GM21717 (cell line): ENCODE results near the gene MYL5.
"Not testable (repeated sequence)": the region's sequence is repeated elsewhere in the genome, so short reads cannot be mapped to it uniquely, and the experiment has no call there.

ENCODE experiments used
- ATAC-seq: cut with Tn5 transposase; IDR thresholded peaks from one replicate; pipeline ENCODE4 v1.9.1; 2021; ENCODE audit warnings: mild to moderate bottlenecking, moderate library complexity; ENCODE audit not compliant: unreplicated experiment

MYL5 gene

DNA sequence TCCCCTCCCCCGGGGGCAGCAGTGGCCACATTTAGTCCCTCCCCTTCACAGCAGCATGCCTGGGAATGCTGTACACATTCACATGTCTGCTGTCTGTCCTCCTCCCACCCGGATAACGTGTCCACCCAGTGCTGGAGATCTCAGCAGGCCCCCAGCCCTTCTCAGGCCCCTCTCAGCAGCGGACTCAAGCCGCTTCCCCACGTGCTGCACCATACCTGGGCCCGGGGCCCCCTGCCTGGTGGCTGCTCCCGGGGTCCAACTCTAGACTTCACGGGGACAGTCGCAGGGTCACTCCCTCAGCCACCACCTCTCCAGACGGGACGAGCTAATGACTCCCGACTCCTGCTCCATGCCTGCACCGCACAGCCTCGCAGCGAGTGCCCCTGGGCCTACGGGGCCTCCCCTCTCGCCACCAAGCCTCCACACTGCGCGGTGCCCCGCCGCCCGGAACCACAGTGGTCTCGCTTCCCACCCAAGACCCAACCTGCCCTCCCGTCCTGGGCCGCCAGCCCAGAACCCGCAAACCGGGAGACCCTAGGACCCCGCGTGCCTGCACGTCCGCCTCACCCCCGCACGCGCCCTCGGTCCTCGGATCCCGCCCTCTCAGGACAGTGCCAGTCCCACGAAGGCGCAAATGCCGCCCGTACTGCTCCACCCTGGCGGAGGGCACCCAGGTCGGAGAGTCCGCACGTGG lies 30.0 kb downstream of the MYL5 start:
- ATAC-seq, result no peak

DNA sequence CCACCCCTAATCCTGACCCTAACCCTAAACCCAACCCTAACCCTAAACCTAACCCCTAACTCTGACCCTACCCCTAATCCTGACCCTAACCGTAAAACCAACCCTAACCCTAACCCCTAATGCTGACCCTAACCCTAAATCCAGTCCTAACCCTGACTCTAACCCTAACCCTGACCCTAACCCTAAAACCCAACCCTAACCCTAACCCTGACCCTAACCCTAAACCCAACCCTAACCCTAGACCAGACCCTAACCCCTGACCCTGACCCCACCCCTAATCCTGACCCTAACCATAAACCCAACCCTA lies 30.6 kb downstream of the MYL5 start:
- ATAC-seq, result no peak

DNA sequence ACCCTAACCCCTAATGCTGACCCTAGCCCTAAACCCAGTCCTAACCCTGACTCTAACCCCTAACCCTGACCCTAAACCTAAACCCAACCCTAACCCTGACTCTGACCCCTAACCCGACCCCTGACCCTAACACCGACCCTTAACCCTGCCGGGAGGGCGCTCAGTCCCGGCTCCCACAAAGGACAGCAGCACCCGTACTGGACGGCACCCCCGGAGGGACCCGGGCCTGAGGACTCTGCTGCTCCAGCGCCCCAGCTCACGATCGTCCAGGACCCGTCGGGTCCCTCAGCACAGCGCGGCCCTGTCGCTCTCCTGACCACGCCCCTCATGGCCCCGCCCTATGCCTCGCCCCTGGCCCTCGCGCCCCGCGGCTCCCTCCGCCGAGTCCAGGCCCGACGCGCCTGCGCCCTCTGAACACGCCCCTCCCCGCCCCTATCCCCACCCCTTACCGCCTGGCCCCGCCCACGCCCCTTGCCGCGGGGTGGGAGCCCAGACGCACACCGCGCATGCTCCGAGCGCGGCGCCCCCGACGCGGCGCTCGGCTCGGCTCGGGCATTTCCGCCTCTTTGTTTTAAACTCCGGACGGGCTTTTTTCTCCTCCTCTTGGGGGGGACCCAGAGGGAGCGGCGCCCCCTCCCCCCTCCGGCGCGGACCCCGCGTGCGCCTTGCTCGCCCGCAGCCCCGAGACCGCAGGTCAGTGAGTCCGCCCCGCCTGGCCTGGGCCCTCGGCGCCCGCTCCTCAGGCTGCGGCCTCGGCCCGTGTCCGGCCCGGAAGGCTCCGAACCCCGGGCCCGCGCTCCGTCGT lies 31.1 kb downstream of the MYL5 start, which contains the start of gene PCGF3:
TSS of gene PCGF3 (plus strand) at position 555 of the 805 bp plus-strand sequence. CDS start 27,849 bp downstream, outside the sequence.
- ATAC-seq, result peak; percentile 82

DNA sequence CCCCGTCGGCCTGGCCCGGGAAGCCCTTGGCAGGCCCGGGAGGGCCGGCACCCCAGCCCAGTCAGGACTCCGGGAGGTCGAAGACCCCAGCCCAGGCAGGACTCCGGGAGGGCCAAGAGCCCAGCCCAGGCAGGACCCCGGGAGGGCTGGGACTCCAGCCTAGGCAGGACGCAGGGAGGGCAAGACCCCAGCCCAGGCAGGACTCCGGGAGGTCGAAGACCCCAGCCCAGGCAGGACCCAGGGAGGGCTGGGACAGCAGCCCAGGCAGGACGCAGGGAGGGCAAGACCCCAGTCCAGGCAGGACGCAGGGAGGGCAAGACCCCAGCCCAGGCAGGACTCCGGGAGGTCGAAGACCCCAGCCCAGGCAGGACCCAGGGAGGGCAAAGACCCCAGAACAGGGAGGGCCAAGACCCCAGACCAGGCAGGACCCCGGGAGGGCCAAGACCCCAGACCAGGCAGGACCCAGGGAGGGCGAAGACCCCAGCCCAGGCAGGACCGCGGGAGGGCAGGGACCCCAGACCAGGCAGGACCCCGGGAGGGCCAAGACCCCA lies 31.8 kb downstream of the MYL5 start:
- not testable (repeated sequence) for ATAC-seq

DNA sequence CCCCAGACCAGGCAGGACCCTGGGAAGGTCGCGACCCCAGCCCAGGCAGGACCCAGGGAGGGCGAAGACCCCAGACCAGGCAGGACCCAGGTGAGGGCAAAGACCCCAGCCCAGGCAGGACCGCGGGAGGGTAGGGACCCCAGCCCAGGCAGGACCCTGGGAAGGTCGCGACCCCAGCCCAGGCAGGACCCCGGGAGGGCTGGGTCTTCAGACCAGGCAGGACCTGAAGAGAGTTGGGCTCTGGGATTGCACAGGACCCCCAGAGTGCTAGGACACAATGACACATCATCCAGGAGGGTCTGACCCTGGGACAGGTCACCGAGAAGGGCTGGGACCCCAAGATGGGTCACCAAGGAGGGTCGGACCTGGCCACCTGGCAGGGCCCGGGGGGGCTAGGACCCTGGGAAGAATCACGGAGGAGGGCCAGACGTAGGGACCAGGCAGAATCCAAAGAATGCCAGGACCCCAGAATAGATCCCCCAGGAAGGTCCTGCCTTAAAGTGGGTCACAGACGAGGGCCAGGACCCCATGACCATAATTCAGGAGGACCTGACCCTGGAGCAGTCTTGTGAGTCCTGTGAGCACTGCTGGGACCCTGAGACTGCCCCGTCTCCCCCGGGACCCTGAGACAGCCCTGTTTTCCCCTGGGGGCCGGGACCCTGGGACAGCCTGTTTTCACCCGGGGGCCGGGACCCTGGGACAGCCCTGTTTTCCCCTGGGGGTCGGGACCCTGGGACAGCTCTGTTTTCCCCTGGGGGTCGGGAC lies 32.7 kb downstream of the MYL5 start:
- ATAC-seq, result no peak

DNA sequence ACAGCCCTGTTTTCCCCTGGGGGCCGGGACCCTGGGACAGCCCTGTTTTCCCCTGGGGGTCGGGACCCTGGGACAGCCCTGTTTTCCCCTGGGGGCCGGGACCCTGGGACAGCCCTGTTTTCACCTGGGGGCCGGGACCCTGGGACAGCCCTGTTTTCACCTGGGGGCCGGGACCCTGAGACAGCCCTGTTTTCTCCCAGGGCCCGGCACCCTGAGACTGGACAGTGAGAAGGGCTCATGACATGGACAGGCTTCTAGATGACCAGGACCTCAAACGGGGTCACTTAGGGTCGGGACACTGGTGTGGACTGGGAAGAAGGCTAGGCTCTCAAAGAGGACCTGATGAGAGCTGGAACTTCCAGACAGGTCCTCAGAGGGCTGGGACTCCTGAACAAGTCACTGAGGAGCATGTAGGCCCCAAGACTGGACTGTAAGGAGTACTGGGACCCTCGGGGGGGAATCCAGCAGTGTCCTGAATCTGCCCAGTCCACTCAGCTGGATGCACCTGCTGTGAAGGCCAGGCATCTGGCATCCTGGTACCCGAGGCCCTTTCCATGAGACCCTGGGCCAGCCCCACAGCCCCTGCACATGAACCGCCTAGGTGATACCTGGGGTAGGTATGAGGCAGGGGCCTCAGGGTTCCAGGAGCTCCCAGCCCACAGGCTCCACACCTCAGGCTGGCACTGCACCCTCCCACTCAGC lies 33.7 kb downstream of the MYL5 start:
- ATAC-seq, result no peak

DNA sequence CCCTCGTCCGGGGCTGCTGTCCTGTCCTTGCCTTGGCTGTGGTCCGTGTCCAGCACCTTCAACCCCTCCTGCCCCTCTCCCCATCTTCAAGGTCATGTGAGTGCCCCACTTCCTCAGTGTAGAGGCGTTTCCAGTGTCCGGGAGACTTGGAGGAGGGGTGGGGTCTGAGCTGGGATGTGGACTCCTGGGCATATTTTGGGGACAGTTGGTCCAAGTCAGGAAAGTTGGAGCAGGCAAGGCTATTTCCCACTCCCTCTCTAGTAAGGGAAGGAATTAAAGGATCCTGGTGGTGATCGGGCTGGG lies 34.2 kb downstream of the MYL5 start:
- ATAC-seq, result no peak

DNA sequence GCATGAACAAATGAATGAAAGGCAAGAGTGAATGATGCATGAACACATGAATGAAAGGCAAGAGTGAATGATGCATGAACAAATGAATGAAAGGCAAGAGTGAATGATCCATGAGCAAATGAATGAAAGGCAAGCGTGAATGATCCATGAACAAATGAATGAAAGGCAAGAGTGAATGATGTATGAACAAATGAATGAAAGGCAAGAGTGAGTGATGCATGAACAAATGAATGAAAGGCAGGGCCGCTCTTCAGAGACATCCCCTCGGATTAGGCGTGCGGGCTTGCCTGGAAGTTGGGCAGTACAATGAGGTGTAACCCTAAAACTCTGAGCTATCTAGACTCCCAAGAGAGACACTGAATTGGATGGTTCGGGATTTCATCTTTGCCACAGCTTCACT lies 35.0 kb downstream of the MYL5 start:
- no peak for ATAC-seq

DNA sequence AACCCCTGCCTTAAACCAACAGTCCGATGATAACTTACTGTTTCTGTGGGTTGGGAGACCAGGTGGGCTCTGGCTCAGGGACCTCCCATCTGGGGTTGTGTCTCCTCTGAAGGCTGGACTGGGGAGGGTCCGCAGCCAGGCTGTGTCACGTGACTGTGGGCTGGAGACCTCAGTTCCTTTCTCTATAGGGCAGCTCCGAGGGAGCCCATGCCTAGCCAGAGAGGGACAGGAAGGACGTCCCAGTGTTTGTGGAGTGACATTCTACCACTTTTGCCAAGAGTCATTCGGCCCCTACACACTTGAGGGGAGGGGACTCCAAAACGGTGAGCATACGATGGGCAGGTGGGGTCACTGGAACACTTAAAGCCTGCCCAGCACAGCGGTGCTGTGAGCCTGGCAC lies 35.8 kb downstream of the MYL5 start:
- ATAC-seq, result no peak

DNA sequence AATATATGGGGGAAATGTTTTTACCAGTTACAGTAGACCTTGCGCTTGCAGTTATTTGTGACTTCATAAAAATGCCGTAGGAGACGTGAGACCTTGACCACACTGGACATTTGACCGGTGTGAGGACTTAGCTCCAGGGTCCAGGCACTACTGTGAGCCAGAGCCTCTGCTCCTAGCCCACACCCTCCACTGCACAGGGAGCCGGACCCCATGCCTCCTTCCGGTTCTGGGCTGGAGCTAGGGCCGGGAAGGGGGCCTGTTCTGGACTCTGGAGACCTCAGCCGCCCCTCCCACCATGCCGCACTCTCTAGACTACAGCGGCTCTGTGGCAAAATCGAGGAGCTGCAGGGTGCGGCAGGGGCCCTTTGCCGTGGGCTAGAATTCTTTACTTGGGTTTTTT lies 36.6 kb downstream of the MYL5 start:
- ATAC-seq, result no peak

DNA sequence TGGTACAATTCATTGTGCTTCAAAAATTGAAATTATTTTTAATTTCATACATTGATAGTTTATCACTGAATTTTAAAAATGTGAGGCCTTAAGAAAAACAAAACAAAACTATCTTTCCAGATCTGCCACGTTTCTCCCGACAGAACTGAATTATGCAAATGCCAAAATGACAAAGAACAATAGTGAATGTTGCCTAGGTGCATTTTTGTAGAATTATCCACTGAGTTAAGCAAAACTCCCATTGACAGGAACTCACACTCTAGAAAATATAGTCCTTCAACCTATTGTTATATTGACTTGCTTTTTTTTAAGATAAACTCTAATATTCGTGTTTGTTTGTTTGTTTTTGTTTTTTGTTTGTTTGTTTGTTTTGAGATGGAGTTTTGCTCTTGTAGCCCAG lies 37.8 kb downstream of the MYL5 start:
- ATAC-seq, result no peak

DNA sequence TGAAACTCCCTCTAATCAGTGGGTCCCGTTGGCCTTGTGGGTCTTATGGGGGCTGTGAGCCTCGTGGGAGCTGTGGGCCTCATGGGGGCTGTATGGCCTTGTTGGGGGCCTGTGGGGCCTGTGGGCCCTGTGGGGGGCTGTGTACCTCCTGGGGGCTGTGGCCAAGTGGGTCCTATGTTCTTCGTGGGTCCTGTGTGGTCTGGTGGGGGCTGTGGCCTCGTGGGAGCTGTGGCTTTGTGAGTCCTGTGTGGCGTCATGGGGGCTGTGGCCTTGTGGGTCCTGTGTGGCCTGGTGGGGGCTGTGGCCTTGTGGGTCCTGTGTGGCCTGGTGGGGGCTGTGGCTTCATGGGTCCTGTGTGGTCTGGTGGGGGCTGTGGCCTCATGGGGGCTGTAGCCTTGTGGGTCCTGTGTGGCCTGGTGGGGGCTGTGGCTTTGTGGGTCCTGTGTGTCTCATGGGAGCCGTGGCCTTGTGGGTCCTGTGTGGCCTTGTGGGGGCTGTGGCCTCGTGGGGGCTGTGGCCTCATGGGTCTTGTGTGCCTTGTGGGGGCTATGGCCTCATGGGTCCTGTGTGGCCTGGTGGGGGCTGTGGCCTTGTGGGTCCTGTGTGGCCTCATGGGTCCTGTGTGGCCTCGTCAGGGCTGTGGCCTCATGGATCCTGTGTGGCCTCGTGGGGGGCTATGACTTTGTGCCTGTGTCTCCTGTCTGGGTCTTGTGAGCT lies 38.7 kb downstream of the MYL5 start:
- ATAC-seq, result no peak

DNA sequence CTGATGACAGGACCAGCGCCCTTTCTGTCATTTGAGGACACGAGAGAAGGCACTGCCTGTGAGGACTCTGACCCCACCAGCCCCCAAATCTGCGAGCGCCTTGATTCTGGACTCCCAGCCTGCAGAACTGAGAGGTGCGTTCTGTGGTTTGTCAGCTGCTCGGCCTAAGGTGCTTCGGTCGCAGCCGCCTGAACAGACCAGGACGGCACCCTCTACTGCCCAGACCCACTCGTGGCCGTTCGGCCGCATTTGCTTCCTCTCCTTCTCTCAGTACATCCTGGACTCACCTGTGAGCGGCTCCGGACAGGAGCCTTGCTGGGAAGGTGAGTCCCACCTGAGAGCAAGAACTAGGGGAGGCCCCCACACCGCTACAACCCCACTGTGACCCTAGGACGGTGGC lies 39.7 kb downstream of the MYL5 start:
- ATAC-seq, result no peak

DNA sequence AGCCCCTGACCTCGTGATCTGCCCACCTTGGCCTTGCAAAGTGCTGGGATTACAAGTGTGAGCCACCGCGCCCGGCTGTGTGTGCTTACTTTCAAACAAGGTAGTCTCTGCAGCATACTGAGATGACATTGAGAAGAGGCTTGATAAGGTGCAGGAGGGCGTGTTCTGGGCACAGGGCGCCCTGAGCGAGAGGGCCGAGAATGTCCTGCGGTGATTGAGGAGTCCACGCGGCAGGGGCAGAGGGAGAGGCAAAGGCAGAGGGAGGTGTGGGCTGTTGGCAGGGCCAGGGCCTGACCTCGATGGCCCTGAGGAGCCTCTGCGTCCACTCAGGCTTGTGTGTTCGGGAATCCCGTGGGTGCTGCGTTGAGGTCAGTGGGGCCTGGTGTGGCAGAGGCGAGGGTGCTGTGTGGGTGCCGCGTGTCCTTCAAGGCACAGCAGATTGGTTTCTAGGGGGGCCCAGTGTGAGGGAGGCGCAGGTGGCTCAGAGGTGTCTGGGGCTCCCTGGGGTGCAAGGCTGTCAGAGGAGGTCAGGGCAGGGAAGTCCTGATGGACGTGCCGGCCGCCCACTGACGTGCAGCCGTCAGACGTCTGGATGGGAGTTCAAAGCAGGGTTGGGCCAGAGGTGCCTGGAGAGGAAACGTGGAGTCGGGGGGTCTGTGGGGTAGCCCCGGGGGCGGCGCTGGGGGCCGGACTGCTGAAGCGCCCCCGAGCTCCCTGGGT lies 43.4 kb downstream of the MYL5 start:
- no peak for ATAC-seq

DNA sequence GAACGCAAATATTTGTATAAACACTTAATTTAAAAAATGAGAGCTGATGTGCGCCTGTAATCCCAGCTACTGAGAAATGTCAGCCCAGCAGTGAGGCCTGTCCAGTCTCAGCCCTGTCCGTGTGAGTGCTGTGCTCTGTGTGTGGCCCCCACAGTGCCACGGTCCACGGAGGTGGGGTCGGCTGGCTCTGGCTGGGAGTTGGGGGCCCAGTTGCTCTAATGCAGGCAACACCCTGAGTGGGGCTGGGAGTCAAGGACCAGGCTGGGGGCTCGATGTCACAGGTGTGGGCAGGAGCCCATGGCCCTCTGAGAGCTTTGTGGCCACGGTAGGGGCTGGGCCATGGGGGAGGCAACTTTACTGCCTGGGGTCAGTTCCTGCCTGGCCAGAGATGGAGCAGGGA lies 44.1 kb downstream of the MYL5 start:
- ATAC-seq, result no peak

DNA sequence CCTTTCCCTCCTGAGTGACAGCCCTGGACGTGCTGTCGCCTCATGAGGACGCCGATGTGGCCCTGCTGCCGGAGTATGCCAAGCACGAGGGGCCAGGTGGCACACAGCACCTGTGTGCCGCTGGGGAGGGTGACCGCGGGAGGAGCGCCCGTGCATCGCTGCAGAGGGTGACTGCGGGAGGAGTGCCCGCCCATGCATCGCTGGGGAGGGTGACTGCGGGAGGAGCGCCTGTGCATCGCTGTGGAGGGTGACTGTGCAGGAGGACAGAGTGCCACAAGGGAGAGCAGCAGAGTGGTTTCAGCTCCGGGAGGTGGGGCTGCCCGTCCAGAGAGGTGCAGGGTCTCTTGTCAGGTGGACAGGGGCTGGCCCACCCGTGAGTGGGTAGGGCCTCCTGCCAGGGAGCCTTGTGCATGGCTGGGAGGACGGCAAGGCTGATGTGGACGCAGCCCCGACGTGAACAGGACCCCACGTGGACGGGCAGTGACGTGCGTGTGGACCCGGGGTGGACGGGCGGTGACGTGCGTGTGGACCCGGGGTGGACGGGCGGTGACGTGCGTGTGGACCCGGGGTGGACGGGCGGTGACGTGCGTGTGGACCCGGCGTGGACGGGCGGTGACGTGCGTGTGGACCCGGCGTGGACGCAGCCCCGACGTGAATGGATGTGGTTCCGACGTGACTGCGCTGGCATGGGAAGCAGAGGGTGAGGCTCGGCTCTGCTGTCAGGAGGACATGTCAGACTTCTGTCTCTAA lies 45.9 kb downstream of the MYL5 start:
- ATAC-seq, result no peak

DNA sequence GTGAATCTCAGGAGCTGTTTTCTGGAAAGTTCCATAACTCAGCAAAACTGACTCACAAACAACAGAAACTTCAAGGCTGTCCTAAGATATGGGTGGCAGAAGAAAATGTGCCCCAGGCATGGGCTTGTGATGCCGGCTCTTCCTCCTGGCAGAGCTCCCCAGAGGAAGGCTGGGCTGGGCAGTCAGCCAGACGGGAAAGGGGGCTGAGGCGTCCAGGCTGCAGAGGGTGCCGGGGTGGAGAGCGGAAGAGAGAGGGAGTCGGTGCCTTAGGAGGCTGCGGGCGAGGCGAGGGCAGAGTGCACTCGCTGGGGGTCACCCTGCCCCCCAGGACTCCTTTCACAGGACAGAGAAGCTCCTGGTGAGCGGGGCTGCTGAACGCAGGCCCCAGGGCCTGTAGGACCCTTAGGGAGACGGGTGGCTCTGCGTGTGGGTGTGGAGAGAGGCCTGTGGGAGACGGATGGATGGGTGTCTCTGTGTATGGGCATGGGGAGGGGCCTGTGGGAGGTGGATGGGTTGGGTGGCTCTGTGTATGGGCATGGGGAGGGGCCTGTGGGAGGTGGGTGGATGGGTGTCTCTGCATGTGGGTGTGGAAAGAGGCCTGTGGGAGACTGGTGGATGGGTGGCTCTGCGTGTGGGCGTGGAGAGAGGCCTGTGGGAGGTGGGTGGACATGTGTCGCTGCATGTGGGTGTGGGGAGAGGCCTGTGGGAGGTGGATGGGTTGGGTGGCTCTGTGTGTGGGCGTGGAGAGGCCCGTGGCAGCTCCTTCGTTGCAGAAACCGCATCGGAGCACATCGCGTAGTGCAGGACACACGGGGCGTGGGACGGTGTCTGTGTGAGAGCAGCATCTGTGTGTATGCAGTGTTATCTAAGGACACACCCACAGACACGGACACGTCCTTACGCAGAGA lies 47.2 kb downstream of the MYL5 start:
- ATAC-seq, result no peak

DNA sequence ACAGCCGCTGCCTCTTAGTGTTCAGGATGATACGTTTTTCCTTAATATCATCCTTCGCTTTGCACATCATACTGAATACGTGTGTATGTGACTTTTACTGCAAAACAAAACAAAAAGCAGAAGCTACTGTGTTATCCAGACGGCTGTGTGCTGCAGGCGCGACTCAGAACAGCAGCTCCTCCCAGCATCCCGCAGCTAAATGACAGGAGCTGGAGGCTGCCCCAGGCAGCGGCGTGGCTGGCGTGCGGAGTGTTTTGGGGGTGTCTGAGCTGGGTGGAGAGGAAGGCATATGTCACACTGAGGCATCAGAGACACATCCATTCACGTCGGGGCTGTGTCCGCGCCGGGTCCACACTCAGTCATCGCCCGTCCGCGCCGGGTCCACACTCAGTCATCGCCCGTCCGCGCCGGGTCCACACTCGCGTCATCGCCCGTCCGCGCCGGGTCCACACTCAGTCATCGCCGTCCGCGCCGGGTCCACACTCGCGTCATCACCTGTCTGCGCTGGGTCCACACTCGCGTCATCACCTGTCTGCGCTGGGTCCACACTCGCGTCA lies 47.9 kb downstream of the MYL5 start:
- no peak for ATAC-seq
